Measurements from ENCODE around the gene HTR1D.
"Not testable (repeated sequence)": the region's sequence is repeated elsewhere in the genome, so short reads cannot be mapped to it uniquely, and the experiment has no call there.

Gene HTR1D

GRCh38 chr1:23216771-23217420 lies 406 bp downstream of the HTR1D start:
- no peak for DNase-seq (ENCODE audit: low read depth, low spot score)

GRCh38 chr1:23215751-23216449 lies 1.4 kb downstream of the HTR1D start:
- DNase-seq (ENCODE audit: low read depth, low spot score): no peak

- no peak for DNase-seq (ENCODE audit: low read depth, low spot score)
Observed at GRCh38 chr1:23215291-23215690, 2.0 kb downstream of the HTR1D start.

- DNase-seq (ENCODE audit: low read depth, low spot score): no peak
Observed at GRCh38 chr1:23214640-23215039, 2.7 kb downstream of the HTR1D start.

GRCh38 chr1:23211955-23212354 lies 5.3 kb downstream of the HTR1D start:
- no peak for DNase-seq (ENCODE audit: low read depth, low spot score)

GRCh38 chr1:23210963-23211362 lies 6.3 kb downstream of the HTR1D start:
- no peak for DNase-seq (ENCODE audit: low read depth, low spot score)

- DNase-seq (ENCODE audit: low read depth, low spot score): no peak
Observed at GRCh38 chr1:23210351-23210785, 6.9 kb downstream of the HTR1D start.

GRCh38 chr1:23209770-23210169 lies 7.5 kb downstream of the HTR1D start:
- no peak for DNase-seq (ENCODE audit: low read depth, low spot score)

GRCh38 chr1:23208527-23208926 lies 8.8 kb downstream of the HTR1D start:
- DNase-seq (ENCODE audit: low read depth, low spot score): no peak

- not testable (repeated sequence) for DNase-seq (ENCODE audit: low read depth, low spot score)
Observed at GRCh38 chr1:23207733-23208132, 9.6 kb downstream of the HTR1D start.

- no peak for DNase-seq (ENCODE audit: low read depth, low spot score)
Observed at GRCh38 chr1:23202263-23202749, 15.0 kb downstream of the HTR1D start.

- DNase-seq (ENCODE audit: low read depth, low spot score): no peak
Observed at GRCh38 chr1:23200883-23201282, 16.4 kb downstream of the HTR1D start.

- DNase-seq (ENCODE audit: low read depth, low spot score): no peak
Observed at GRCh38 chr1:23198373-23198772, 18.9 kb downstream of the HTR1D start.

GRCh38 chr1:23196627-23197328 lies 20.5 kb downstream of the HTR1D start:
- DNase-seq (ENCODE audit: low read depth, low spot score): no peak

GRCh38 chr1:23194119-23194984 lies 22.9 kb downstream of the HTR1D start:
- no peak for DNase-seq (ENCODE audit: low read depth, low spot score)

GRCh38 chr1:23193391-23194118 lies 23.7 kb downstream of the HTR1D start:
- no peak for DNase-seq (ENCODE audit: low read depth, low spot score)

- no peak for DNase-seq (ENCODE audit: low read depth, low spot score)
Observed at GRCh38 chr1:23191199-23191598, 26.1 kb downstream of the HTR1D start.

GRCh38 chr1:23188936-23189452 lies 28.3 kb downstream of the HTR1D start:
- DNase-seq (ENCODE audit: low read depth, low spot score): not testable (repeated sequence)

GRCh38 chr1:23188434-23188884 lies 28.8 kb downstream of the HTR1D start:
- DNase-seq (ENCODE audit: low read depth, low spot score): no peak

- no peak for DNase-seq (ENCODE audit: low read depth, low spot score)
Observed at GRCh38 chr1:23187637-23188036, 29.7 kb downstream of the HTR1D start.

GRCh38 chr1:23185381-23185780 lies 31.9 kb downstream of the HTR1D start:
- DNase-seq (ENCODE audit: low read depth, low spot score): no peak

All from activated CD4-positive, CD25-positive, alpha-beta regulatory T cell treated with anti-CD3 and anti-CD28 coated beads, Interleukin-2, amount 50 U/mL, for 16 hours (primary cell).